AG04450 (cell line): Measurements from ENCODE around the gene MAPK13. TPM values are rescaled to one million over a fixed set of nuclear protein-coding genes. Genes with fewer than 3 reads are reported as not detected.
A peak's percentile ranks its signal among the peaks of the same experiment; 100 is the strongest.

ENCODE experiments used
- CTCF ChIA-PET: fragments of 300-600, 350-600 bp; formaldehyde crosslinking; extraction: SDS; loops from one replicate; lab custom pipeline; 2022; ENCODE audit warnings: antibody characterized with exemption, inconsistent platforms; lab: Charles Lee
- POLR2A ChIA-PET: fragments of 350-600 bp; formaldehyde crosslinking; extraction: SDS; loops from one replicate; lab custom pipeline; 2021; ENCODE audit warnings: antibody characterized with exemption, inconsistent platforms; lab: Yijun Ruan, JAX
- DNase-seq: peaks from one replicate; pipeline ENCODE4 v3.0.0-alpha.2; 2011; ENCODE audit warnings: low read depth, low spot score
- H3K27ac ChIP-seq: one replicate; pipeline ENCODE4 v1.5.1; 2012; ENCODE audit warnings: low read depth, low read length, control low read depth
- H3K27me3 ChIP-seq: one replicate; pipeline ENCODE4 v1.6.0; 2012; ENCODE audit warnings: low read length; ENCODE audit not compliant: control insufficient read depth, insufficient read depth
- H3K4me3 ChIP-seq: 2 replicates; pipeline ENCODE4 v1.5.1; 2011; ENCODE audit warnings: mild to moderate bottlenecking, low read depth, low read length, control low read depth
- H3K9me3 ChIP-seq: 2 replicates; pipeline ENCODE4 v1.5.1; 2012; ENCODE audit warnings: low read length; ENCODE audit not compliant: control insufficient read depth, insufficient read depth
- polyA plus RNA-seq: library from polyadenylated mRNA; depleted of rRNA; stranded (reverse); fragments of >200 nt; gene quantifications from 2 replicates; pipeline ENCODE4 v1.2.3, GENCODE V29; 2011
- TF ChIP-seq, protein P1 (sequence below): IDR thresholded peaks from 2 replicates; pipeline ENCODE4 v1.5.1; 2011; ENCODE audit warnings: low read depth, low read length, control low read depth, inconsistent platforms

Gene MAPK13
- polyA plus RNA-seq, 1 experiment: 3.8 TPM

DNA sequence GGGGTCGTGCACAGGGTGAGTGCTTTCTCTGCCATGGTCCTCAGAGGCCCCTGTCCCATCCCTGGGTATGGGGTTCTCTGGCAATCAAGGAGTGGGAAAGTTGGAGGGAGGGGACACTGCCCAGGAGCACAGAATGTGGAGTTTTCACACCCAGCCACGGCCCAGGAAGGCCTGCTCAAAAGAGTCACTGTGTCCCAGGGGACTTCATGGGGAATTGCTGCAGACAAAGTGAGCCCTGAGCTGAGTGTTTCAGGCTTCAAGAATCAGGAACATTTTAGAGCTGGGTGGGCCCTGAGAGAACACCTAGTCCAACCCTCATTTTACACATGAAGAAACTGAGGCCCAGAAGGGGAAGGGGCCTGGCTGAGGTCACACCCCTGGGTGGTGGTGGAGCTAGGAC is 5.7 kb downstream of the MAPK13 start:
- POLR2A ChIA-PET: no interaction called here
- TF ChIP-seq, protein P1, sequence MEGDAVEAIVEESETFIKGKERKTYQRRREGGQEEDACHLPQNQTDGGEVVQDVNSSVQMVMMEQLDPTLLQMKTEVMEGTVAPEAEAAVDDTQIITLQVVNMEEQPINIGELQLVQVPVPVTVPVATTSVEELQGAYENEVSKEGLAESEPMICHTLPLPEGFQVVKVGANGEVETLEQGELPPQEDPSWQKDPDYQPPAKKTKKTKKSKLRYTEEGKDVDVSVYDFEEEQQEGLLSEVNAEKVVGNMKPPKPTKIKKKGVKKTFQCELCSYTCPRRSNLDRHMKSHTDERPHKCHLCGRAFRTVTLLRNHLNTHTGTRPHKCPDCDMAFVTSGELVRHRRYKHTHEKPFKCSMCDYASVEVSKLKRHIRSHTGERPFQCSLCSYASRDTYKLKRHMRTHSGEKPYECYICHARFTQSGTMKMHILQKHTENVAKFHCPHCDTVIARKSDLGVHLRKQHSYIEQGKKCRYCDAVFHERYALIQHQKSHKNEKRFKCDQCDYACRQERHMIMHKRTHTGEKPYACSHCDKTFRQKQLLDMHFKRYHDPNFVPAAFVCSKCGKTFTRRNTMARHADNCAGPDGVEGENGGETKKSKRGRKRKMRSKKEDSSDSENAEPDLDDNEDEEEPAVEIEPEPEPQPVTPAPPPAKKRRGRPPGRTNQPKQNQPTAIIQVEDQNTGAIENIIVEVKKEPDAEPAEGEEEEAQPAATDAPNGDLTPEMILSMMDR: no peak
- DNase-seq: no peak
- H3K27ac ChIP-seq: no peak overlapping the region
- no peaks in the 10 kb centered on the region for H3K27me3 ChIP-seq
- no peak overlapping the region for H3K4me3 ChIP-seq
- no peaks in the 10 kb centered on the region for H3K9me3 ChIP-seq
- CTCF ChIA-PET: no interaction called here

- Histone ChIP-seq H3K9me3 (no peaks in the 10 kb centered on the region), H3K4me3 (no peak overlapping the region), H3K27ac (no peak overlapping the region), H3K27me3 (no peaks in the 10 kb centered on the region)
- TF ChIP-seq, protein P1: no peak
- DNase-seq: no peak
- ChIA-PET POLR2A (no interaction called here), CTCF (no interaction called here)
Observed at GRCh38 chr6:36136551-36136950, 6.2 kb downstream of the MAPK13 start.

GRCh38 chr6:36138667-36139066 is 8.4 kb downstream of the MAPK13 start:
- ChIA-PET CTCF (interaction anchor here (0.5 kb wide), 1 partner anchor 477 kb away, joined by 3 read pairs; no protein-coding TSS in a partner anchor), POLR2A (interaction anchor here (1.4 kb wide), 1 partner anchor 58 kb away, joined by 3 read pairs; the partner anchor contains the start of gene BRPF3)
- no peak for DNase-seq
- Histone ChIP-seq H3K4me3 (no peak overlapping the region), H3K9me3 (no peaks in the 10 kb centered on the region), H3K27ac (peak overlapping the region; percentile 31), H3K27me3 (no peaks in the 10 kb centered on the region)
- TF ChIP-seq, protein P1: no peak

GRCh38 chr6:36139431-36139830 is 9.1 kb downstream of the MAPK13 start:
- H3K4me3 ChIP-seq: no peak overlapping the region
- H3K27ac ChIP-seq: no peak overlapping the region
- no peaks in the 10 kb centered on the region for H3K9me3 ChIP-seq
- TF ChIP-seq, protein P1: peak; percentile 19; the same call in 1 of the 2 replicates
- no peaks in the 10 kb centered on the region for H3K27me3 ChIP-seq
- no peak for DNase-seq
- ChIA-PET POLR2A (interaction anchor here (1.4 kb wide), 1 partner anchor 58 kb away, joined by 3 read pairs; the partner anchor contains the start of gene BRPF3), CTCF (interaction anchor here (0.5 kb wide), 1 partner anchor 476 kb away, joined by 3 read pairs; no protein-coding TSS in a partner anchor)

DNA sequence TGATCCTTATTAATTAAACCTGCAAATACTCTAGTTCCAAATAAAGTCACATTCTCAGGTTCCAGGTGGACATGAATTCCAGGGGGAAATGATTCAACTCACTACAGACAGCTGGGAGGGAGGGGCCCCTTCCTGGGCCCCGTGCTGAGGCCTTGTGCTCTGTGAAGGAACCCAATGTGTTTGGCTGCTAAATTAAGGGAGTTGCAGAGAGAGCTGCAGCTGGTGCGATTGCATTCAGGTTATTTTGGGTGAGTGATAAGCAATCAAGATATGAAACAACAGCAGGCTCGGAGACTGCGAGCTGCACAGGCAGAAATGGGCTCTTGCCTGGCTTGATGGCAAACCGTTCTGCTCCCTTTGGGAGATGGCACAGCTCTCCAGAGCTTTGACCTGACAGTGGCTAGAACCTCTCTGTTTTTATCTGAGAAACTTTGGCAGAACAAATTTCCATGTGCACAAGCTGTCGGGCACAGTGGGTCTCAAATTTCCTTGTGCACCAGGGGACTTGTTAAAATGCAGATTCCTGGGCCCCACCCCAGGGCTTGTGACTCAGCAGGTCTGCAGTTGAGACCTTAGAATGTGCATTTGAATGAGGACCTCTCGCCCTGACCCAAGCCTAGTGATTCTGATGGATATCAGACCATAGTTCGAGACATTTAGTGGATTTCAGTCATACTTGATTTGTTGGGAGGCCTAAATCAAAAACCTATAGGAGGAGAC is 9.8 kb downstream of the MAPK13 start:
- TF ChIP-seq, protein P1: no peak
- POLR2A ChIA-PET: no interaction called here
- H3K27ac ChIP-seq: no peak overlapping the region
- no peaks in the 10 kb centered on the region for H3K27me3 ChIP-seq
- no peaks in the 10 kb centered on the region for H3K9me3 ChIP-seq
- CTCF ChIA-PET: no interaction called here
- no peak overlapping the region for H3K4me3 ChIP-seq
- DNase-seq: no peak
